SK-N-SH (cell line): ENCODE measurements around the gene BCAP31. TPM values are rescaled to one million over a fixed set of nuclear protein-coding genes. Genes with fewer than 3 reads are reported as not detected.

ENCODE experiments used
- CTCF ChIA-PET: fragments of 300-600, 350-600 bp; formaldehyde crosslinking; extraction: SDS; loops from one replicate; lab custom pipeline; 2021; lab: Yijun Ruan, JAX
- POLR2A ChIA-PET: fragments of 350-600 bp; sonication (Branson Sonifier 250); formaldehyde crosslinking; extraction: SDS; loops from one replicate; lab custom pipeline; 2020; ENCODE audit warnings: antibody characterized with exemption, inconsistent platforms; lab: Yijun Ruan, JAX
- DNase-seq: peaks from one replicate; pipeline ENCODE4 v3.0.0; 2012
- H2AFZ ChIP-seq: fragments of 200-600 bp; sonication (generic); 2 replicates; pipeline ENCODE4 v1.8.1; 2016; ENCODE audit warnings: antibody characterized with exemption, mild to moderate bottlenecking, low read depth
- H3F3A ChIP-seq: fragments of 200-600 bp; sonication (generic); replicated peaks from 2 replicates; pipeline ENCODE3; 2016; ENCODE audit warnings: antibody characterized with exemption, mild to moderate bottlenecking; ENCODE audit not compliant: insufficient read depth
- H3K27ac ChIP-seq, 2 experiments: fragments of 200-500 bp in 1 of 2; fragments of 200-600 bp in 1 of 2; sonication (Bioruptor generic) in 1 of 2; sonication (generic), shearing (Covaris generic) in 1 of 2; 2 replicates each; pipeline versions ENCODE4 v1.5.1 to v1.6.1; 2014 to 2016; ENCODE audit warnings: low read depth in 2 of 2, inconsistent platforms in 1 of 2, low read length in 1 of 2, mild to moderate bottlenecking in 1 of 2, mixed read lengths in 1 of 2
- H3K27me3 ChIP-seq: fragments of 200-600 bp; sonication (generic), shearing (Covaris generic); 2 replicates; pipeline ENCODE4 v1.6.1; 2016; ENCODE audit warnings: mixed run types; ENCODE audit not compliant: insufficient read depth
- H3K36me3 ChIP-seq, 2 experiments: fragments of 200-500 bp in 1 of 2; fragments of 200-600 bp in 1 of 2; sonication (Bioruptor generic) in 1 of 2; sonication (generic) in 1 of 2; replicated peaks in 1 of 2; 2 replicates each; pipeline versions ENCODE3 to v1.5.1; 2014 to 2016; ENCODE audit warnings: low read length in 1 of 2, mild to moderate bottlenecking in 1 of 2; ENCODE audit not compliant: insufficient read depth in 2 of 2, control insufficient read depth in 1 of 2
- H3K4me1 ChIP-seq, 2 experiments: fragments of 200-500 bp in 1 of 2; fragments of 200-600 bp in 1 of 2; sonication (Bioruptor generic) in 1 of 2; sonication (generic), shearing (Covaris generic) in 1 of 2; 2 replicates each; pipeline versions ENCODE4 v1.5.1 to v1.6.1; 2014 to 2016; ENCODE audit warnings: low read depth in 1 of 2, low read length in 1 of 2, mixed run types in 1 of 2; ENCODE audit not compliant: insufficient read depth in 2 of 2, control insufficient read depth in 1 of 2
- H3K4me2 ChIP-seq: fragments of 200-600 bp; sonication (generic), shearing (Covaris generic); 2 replicates; pipeline ENCODE4 v1.6.1; 2017; ENCODE audit warnings: mixed run types
- H3K4me3 ChIP-seq, 2 experiments: fragments of 200-500 bp in 1 of 2; fragments of 200-600 bp in 1 of 2; sonication (Bioruptor generic) in 1 of 2; sonication (generic), shearing (Covaris generic) in 1 of 2; 2 replicates each; pipeline versions ENCODE4 v1.5.1 to v1.8.1; 2014 to 2016; ENCODE audit warnings: low read depth in 2 of 2, inconsistent platforms in 1 of 2, low read length in 1 of 2, mild to moderate bottlenecking in 1 of 2, mixed read lengths in 1 of 2, moderate library complexity in 1 of 2
- H3K79me2 ChIP-seq: fragments of 200-600 bp; sonication (generic); 2 replicates; pipeline ENCODE4 v1.8.1; 2017; ENCODE audit warnings: mild to moderate bottlenecking; ENCODE audit not compliant: insufficient read depth
- H3K9ac ChIP-seq: fragments of 200-600 bp; sonication (generic); 2 replicates; pipeline ENCODE4 v1.6.1; 2017; ENCODE audit warnings: mixed run types
- H3K9me2 ChIP-seq: fragments of 200-600 bp; sonication (generic); 2 replicates; pipeline ENCODE4 v1.6.1; 2017; ENCODE audit warnings: mixed run types
- H3K9me3 ChIP-seq: fragments of 200-600 bp; sonication (generic); 2 replicates; pipeline ENCODE4 v1.6.1; 2017; ENCODE audit warnings: mixed run types, mild to moderate bottlenecking, moderate library complexity
- H4K20me1 ChIP-seq: fragments of 200-600 bp; sonication (generic); 2 replicates; pipeline ENCODE4 v1.6.1; 2017; ENCODE audit warnings: mild to moderate bottlenecking, mixed run types; ENCODE audit not compliant: insufficient read depth
- CHD2 ChIP-seq: fragments of 150-350 bp; IDR thresholded peaks from 2 replicates; pipeline ENCODE4 v1.6.1; 2018; ENCODE audit warnings: low read length; ENCODE audit not compliant: partially characterized antibody
- CTCF ChIP-seq: fragments of 200-600 bp; sonication (generic); IDR thresholded peaks from 2 replicates; pipeline ENCODE4 v1.6.1; 2017; ENCODE audit warnings: antibody characterized with exemption, mild to moderate bottlenecking, moderate library complexity
- EP300 ChIP-seq, 2 experiments: IDR thresholded peaks; 2 replicates each; pipeline versions ENCODE4 v1.4.0 to v1.6.1; 2012; ENCODE audit warnings: borderline replicate concordance in 1 of 2, low read depth in 1 of 2, low read length in 1 of 2
- EZH2phosphoT487 ChIP-seq: fragments of 200-600 bp; sonication (generic); IDR thresholded peaks from 2 replicates; pipeline ENCODE4 v1.6.1; 2017; ENCODE audit warnings: low read depth, mixed run types, mild to moderate bottlenecking, antibody characterized with exemption, moderate library complexity, borderline replicate concordance
- FOSL2 ChIP-seq: IDR thresholded peaks from 2 replicates; pipeline ENCODE4 v1.4.0; 2012; ENCODE audit warnings: low read depth, mild to moderate bottlenecking, moderate library complexity, borderline replicate concordance
- FOXJ3 ChIP-seq: sonication (generic); formaldehyde crosslinking; IDR thresholded peaks from 2 replicates; pipeline ENCODE4 v1.5.1; 2020; ENCODE audit warnings: mild to moderate bottlenecking, missing genetic modification reagents
- FOXM1 ChIP-seq: IDR thresholded peaks from 2 replicates; pipeline ENCODE4 v1.4.0; 2012; ENCODE audit warnings: low read depth, mild to moderate bottlenecking
- IRF3 ChIP-seq: fragments of 150-350 bp; IDR thresholded peaks from 2 replicates; pipeline ENCODE4 v1.6.1; 2016; ENCODE audit warnings: mild to moderate bottlenecking, low read depth, low read length
- MXI1 ChIP-seq: IDR thresholded peaks from 2 replicates; pipeline ENCODE4 v1.6.1; 2012; ENCODE audit warnings: mild to moderate bottlenecking, low read depth, low read length, improper control_type of control experiment
- NRF1 ChIP-seq: IDR thresholded peaks from 2 replicates; pipeline ENCODE4 v1.6.1; 2012; ENCODE audit warnings: low read depth, mild to moderate bottlenecking, low read length
- RAD21 ChIP-seq: IDR thresholded peaks from 2 replicates; pipeline ENCODE4 v1.6.1; 2012; ENCODE audit warnings: mild to moderate bottlenecking, low read length
- RFX5 ChIP-seq: IDR thresholded peaks from 2 replicates; pipeline ENCODE4 v1.6.1; 2012; ENCODE audit warnings: mild to moderate bottlenecking, improper control_type of control experiment, low read length
- RXRA ChIP-seq: IDR thresholded peaks from 2 replicates; pipeline ENCODE4 v1.4.0; 2012; ENCODE audit warnings: low read depth, mild to moderate bottlenecking, borderline replicate concordance
- SMC3 ChIP-seq: IDR thresholded peaks from 2 replicates; pipeline ENCODE4 v1.6.1; 2012; ENCODE audit warnings: low read depth, low read length, improper control_type of control experiment
- TCF12 ChIP-seq: IDR thresholded peaks from 2 replicates; pipeline ENCODE4 v1.4.0; 2012
- USF2 ChIP-seq: fragments of 150-350 bp; IDR thresholded peaks from 2 replicates; pipeline ENCODE4 v1.6.1; 2017; ENCODE audit warnings: antibody characterized with exemption, low read length, low read depth, borderline replicate concordance
- WGBS: methylation state at CpG from one replicate; pipeline ENCODE4 v1.1.6; 2017; ENCODE audit warnings: low lambda C conversion rate; 5-methylcytosine and 5-hydroxymethylcytosine counted together
- polyA plus RNA-seq, 3 experiments: library from polyadenylated mRNA; depleted of rRNA; stranded (reverse); fragments of >200 nt; gene quantifications; 2 replicates each; pipeline ENCODE4 v1.2.3, GENCODE V29; 2012

The BCAP31 gene
- polyA plus RNA-seq, 1 of the 3 experiments (the other 2 are of a cell fraction): 173 TPM

GRCh38 chrX:153714256-153714655 is 9.9 kb downstream of the BCAP31 start:
- Histone ChIP-seq H3K4me2 (no peak overlapping the region), H2AFZ (no peak overlapping the region), H3K9me3 (no peaks in the 10 kb centered on the region), H3K27me3 (peaks cover 6% of the 10 kb centered on the region; the same call in 1 of the 2 replicates), H3K4me1 (no peaks in the 10 kb centered on the region), H3K27ac (no peak overlapping the region), H4K20me1 (0 out of 2 replicates have a peak, but pooled peaks cover 3% of the 10 kb centered on the region), H3K9ac (no peak overlapping the region), H3K4me3 (no peak overlapping the region), H3F3A (no peaks in the 10 kb centered on the region), H3K79me2 (peaks cover 17% of the 10 kb centered on the region; the same call in 1 of the 2 replicates), H3K36me3 (peaks cover 6 to 23% of the 10 kb centered on the region in 2 experiments), H3K9me2 (no peaks in the 10 kb centered on the region)
- TF ChIP-seq SMC3: no peak
- DNase-seq: no peak
- 83% methylated on average over 3 of the region's 3 CpGs for WGBS
- POLR2A ChIA-PET: no interaction called here
- CTCF ChIA-PET: interaction anchor here (0.8 to 2.5 kb wide), 5 partner anchors 9 to 175 kb away, joined by 3 to 6 read pairs (median 3); no protein-coding TSS in a partner anchor

- Histone ChIP-seq H3K9ac (no peak overlapping the region), H3K27me3 (peaks cover 16% of the 10 kb centered on the region; the same call in 1 of the 2 replicates), H3K9me2 (no peaks in the 10 kb centered on the region), H3K9me3 (no peaks in the 10 kb centered on the region), H3K4me3 (no peak overlapping the region), H3K36me3 (peaks cover 7 to 13% of the 10 kb centered on the region in 2 experiments), H3F3A (no peaks in the 10 kb centered on the region), H3K79me2 (peaks cover 6% of the 10 kb centered on the region; the same call in 1 of the 2 replicates), H4K20me1 (0 out of 2 replicates have a peak, but pooled peaks cover 9% of the 10 kb centered on the region), H3K4me2 (no peak overlapping the region), H2AFZ (no peak overlapping the region), H3K4me1 (peaks cover 0 to 6% of the 10 kb centered on the region in 2 experiments; a peak in 1 of 4 replicates), H3K27ac (no peak overlapping the region)
- ChIA-PET POLR2A (interaction anchor here (1.4 kb wide), 1 partner anchor 25 kb away, joined by 4 read pairs; no protein-coding TSS in a partner anchor), CTCF (interaction anchor here (1.0 to 2.7 kb wide), 4 partner anchors 10 to 237 kb away, joined by 4 to 11 read pairs (median 6); no protein-coding TSS in a partner anchor)
- WGBS: 45% methylated on average over 24 of the region's 27 CpGs
- no peak for DNase-seq
- TF ChIP-seq FOXM1 (no peak), SMC3 (no peak), CTCF (no peak), RXRA (no peak), USF2 (no peak), TCF12 (no peak), NRF1 (no peak), CHD2 (no peak), FOXJ3 (CRISPR knock-in tag) (no peak), FOSL2 (no peak), MXI1 (no peak), IRF3 (no peak), RAD21 (no peak), RFX5 (no peak), EP300 (IDR thresholded peaks at IDR 0.05; ENCODE audit: borderline replicate concordance in 1 of 2, low read depth in 1 of 2, low read length in 1 of 2) (no peak), EZH2phosphoT487 (no peak)
Measured at GRCh38 chrX:153709726-153710674, 14.2 kb downstream of the BCAP31 start.
